K562 (cell line): ENCODE data around the gene GNG7. TPM values are rescaled to one million over a fixed set of nuclear protein-coding genes. Genes with fewer than 3 reads are reported as not detected.

Experiments used
- CTBP1 ChIP-seq: fragments of 450-650 bp; IDR thresholded peaks from 2 replicates; pipeline ENCODE4 v1.6.1; 2016; ENCODE audit warnings: borderline replicate concordance
- SIN3B ChIP-seq: fragments of 450-650 bp; IDR thresholded peaks from 2 replicates; pipeline ENCODE4 v1.6.1; 2017; ENCODE audit warnings: low read depth, mild to moderate bottlenecking, moderate library complexity
- polyA plus RNA-seq, 8 experiments: library from polyadenylated mRNA; depleted of rRNA in 4 of 8; stranded (reverse) in 5 of 8; unstranded in 3 of 8; fragments of >200 nt; fragmentation: Nextera tagmentation in 2 of 8; fragmentation: Illumina TruSeq in 1 of 8; extraction: Ambion mirVana in 2 of 8; extraction: Trizol in 1 of 8; gene quantifications; 2 replicates each; pipeline versions ENCODE4 v1.2.1 to v1.2.3, GENCODE V29; 2011 to 2014; ENCODE audit warnings: inconsistent platforms in 1 of 8, missing spikeins in 1 of 8
- total RNA-seq, 7 experiments: library from RNA; depleted of rRNA in 6 of 7; stranded (reverse); fragments of >200 nt in 6 of 7; fragmentation: Illumina TruSeq in 2 of 7; extraction: Trizol in 2 of 7; gene quantifications; 2 replicates each; pipeline versions ENCODE4 v1.2.1 to v1.2.3, GENCODE V29; 2011 to 2021; ENCODE audit warnings: low replicate concordance in 1 of 7
- TF ChIP-seq, protein P1 (sequence below): fragments of 450-650 bp; IDR thresholded peaks from 2 replicates; pipeline ENCODE4 v1.6.1; 2016; ENCODE audit warnings: mild to moderate bottlenecking, moderate library complexity
- TF ChIP-seq, protein P2 (sequence below): fragments of 450-650 bp; IDR thresholded peaks from 2 replicates; pipeline ENCODE4 v1.6.1; 2016
- TF ChIP-seq, protein P3 (sequence below): fragments of 200-800 bp; sonication (Bioruptor generic); IDR thresholded peaks from 2 replicates; pipeline ENCODE4 v1.6.1; 2017; ENCODE audit warnings: missing genetic modification characterization, missing compliant biosample characterization
- TF ChIP-seq, protein P4 (sequence below), 2 experiments: fragments of 450-650 bp; IDR thresholded peaks; 2 replicates each; pipeline ENCODE4 v1.6.1; 2016
- TF ChIP-seq, protein P5 (sequence below): fragments of 450-650 bp; IDR thresholded peaks from 2 replicates; pipeline ENCODE4 v1.6.1; 2016; ENCODE audit warnings: missing biosample characterization, missing genetic modification characterization

GNG7 gene
- total and polyA plus RNA-seq, 9 of the 15 experiments (the other 6 are each of a cell fraction or from before 2014, with no cell fraction given): 0.01 to 0.20 (median 0.06) TPM; not detected in 1

DNA sequence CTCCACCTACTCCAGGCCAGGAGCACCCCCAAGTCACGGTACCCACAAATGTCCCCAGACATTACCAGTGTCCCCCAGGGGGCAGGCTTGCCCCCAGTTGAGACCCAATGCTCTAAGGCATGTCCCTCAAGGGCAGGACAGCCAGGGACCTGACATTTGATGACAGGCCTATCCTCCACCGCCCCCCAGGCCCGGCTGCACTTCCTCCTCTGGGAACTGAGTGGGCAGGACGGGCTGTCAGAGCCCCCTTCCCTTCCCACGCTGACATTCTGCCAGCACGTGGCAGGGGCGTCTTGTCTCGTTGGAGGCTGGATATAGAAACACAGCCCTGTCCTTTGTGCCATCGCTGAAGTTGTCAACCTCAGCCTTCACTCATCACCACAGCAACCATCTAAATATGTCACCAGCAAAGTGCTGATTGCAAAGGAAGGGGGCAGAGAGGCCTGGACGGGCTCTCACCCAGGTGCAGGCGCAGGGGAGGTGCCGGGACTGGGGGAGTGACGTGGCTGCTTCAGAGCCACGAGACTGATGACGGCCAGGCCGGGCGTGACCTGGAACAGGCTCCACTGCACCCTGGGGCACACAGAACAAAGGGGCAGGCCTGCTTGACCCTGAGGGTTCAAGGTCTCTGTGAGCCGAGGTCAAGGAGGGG, 38.4 kb downstream of the GNG7 start (continued):
- TF ChIP-seq, protein P1, sequence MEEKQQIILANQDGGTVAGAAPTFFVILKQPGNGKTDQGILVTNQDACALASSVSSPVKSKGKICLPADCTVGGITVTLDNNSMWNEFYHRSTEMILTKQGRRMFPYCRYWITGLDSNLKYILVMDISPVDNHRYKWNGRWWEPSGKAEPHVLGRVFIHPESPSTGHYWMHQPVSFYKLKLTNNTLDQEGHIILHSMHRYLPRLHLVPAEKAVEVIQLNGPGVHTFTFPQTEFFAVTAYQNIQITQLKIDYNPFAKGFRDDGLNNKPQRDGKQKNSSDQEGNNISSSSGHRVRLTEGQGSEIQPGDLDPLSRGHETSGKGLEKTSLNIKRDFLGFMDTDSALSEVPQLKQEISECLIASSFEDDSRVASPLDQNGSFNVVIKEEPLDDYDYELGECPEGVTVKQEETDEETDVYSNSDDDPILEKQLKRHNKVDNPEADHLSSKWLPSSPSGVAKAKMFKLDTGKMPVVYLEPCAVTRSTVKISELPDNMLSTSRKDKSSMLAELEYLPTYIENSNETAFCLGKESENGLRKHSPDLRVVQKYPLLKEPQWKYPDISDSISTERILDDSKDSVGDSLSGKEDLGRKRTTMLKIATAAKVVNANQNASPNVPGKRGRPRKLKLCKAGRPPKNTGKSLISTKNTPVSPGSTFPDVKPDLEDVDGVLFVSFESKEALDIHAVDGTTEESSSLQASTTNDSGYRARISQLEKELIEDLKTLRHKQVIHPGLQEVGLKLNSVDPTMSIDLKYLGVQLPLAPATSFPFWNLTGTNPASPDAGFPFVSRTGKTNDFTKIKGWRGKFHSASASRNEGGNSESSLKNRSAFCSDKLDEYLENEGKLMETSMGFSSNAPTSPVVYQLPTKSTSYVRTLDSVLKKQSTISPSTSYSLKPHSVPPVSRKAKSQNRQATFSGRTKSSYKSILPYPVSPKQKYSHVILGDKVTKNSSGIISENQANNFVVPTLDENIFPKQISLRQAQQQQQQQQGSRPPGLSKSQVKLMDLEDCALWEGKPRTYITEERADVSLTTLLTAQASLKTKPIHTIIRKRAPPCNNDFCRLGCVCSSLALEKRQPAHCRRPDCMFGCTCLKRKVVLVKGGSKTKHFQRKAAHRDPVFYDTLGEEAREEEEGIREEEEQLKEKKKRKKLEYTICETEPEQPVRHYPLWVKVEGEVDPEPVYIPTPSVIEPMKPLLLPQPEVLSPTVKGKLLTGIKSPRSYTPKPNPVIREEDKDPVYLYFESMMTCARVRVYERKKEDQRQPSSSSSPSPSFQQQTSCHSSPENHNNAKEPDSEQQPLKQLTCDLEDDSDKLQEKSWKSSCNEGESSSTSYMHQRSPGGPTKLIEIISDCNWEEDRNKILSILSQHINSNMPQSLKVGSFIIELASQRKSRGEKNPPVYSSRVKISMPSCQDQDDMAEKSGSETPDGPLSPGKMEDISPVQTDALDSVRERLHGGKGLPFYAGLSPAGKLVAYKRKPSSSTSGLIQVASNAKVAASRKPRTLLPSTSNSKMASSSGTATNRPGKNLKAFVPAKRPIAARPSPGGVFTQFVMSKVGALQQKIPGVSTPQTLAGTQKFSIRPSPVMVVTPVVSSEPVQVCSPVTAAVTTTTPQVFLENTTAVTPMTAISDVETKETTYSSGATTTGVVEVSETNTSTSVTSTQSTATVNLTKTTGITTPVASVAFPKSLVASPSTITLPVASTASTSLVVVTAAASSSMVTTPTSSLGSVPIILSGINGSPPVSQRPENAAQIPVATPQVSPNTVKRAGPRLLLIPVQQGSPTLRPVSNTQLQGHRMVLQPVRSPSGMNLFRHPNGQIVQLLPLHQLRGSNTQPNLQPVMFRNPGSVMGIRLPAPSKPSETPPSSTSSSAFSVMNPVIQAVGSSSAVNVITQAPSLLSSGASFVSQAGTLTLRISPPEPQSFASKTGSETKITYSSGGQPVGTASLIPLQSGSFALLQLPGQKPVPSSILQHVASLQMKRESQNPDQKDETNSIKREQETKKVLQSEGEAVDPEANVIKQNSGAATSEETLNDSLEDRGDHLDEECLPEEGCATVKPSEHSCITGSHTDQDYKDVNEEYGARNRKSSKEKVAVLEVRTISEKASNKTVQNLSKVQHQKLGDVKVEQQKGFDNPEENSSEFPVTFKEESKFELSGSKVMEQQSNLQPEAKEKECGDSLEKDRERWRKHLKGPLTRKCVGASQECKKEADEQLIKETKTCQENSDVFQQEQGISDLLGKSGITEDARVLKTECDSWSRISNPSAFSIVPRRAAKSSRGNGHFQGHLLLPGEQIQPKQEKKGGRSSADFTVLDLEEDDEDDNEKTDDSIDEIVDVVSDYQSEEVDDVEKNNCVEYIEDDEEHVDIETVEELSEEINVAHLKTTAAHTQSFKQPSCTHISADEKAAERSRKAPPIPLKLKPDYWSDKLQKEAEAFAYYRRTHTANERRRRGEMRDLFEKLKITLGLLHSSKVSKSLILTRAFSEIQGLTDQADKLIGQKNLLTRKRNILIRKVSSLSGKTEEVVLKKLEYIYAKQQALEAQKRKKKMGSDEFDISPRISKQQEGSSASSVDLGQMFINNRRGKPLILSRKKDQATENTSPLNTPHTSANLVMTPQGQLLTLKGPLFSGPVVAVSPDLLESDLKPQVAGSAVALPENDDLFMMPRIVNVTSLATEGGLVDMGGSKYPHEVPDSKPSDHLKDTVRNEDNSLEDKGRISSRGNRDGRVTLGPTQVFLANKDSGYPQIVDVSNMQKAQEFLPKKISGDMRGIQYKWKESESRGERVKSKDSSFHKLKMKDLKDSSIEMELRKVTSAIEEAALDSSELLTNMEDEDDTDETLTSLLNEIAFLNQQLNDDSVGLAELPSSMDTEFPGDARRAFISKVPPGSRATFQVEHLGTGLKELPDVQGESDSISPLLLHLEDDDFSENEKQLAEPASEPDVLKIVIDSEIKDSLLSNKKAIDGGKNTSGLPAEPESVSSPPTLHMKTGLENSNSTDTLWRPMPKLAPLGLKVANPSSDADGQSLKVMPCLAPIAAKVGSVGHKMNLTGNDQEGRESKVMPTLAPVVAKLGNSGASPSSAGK: peak; percentile 21; the same call in 1 of the 2 replicates
- TF ChIP-seq, protein P2, sequence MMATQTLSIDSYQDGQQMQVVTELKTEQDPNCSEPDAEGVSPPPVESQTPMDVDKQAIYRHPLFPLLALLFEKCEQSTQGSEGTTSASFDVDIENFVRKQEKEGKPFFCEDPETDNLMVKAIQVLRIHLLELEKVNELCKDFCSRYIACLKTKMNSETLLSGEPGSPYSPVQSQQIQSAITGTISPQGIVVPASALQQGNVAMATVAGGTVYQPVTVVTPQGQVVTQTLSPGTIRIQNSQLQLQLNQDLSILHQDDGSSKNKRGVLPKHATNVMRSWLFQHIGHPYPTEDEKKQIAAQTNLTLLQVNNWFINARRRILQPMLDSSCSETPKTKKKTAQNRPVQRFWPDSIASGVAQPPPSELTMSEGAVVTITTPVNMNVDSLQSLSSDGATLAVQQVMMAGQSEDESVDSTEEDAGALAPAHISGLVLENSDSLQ: peak; percentile 65
- peak; percentile 23; the same call in 1 of the 2 replicates for TF ChIP-seq CTBP1
- TF ChIP-seq SIN3B: no peak
- TF ChIP-seq, protein P3, sequence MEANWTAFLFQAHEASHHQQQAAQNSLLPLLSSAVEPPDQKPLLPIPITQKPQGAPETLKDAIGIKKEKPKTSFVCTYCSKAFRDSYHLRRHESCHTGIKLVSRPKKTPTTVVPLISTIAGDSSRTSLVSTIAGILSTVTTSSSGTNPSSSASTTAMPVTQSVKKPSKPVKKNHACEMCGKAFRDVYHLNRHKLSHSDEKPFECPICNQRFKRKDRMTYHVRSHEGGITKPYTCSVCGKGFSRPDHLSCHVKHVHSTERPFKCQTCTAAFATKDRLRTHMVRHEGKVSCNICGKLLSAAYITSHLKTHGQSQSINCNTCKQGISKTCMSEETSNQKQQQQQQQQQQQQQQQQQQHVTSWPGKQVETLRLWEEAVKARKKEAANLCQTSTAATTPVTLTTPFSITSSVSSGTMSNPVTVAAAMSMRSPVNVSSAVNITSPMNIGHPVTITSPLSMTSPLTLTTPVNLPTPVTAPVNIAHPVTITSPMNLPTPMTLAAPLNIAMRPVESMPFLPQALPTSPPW (CRISPR knock-in tag): peak; percentile 18; the same call in 1 of the 2 replicates
- TF ChIP-seq, protein P4, sequence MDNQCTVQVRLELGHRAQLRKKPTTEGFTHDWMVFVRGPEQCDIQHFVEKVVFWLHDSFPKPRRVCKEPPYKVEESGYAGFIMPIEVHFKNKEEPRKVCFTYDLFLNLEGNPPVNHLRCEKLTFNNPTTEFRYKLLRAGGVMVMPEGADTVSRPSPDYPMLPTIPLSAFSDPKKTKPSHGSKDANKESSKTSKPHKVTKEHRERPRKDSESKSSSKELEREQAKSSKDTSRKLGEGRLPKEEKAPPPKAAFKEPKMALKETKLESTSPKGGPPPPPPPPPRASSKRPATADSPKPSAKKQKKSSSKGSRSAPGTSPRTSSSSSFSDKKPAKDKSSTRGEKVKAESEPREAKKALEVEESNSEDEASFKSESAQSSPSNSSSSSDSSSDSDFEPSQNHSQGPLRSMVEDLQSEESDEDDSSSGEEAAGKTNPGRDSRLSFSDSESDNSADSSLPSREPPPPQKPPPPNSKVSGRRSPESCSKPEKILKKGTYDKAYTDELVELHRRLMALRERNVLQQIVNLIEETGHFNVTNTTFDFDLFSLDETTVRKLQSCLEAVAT (IDR thresholded peaks at IDR 0.05): no peak
- TF ChIP-seq, protein P5, sequence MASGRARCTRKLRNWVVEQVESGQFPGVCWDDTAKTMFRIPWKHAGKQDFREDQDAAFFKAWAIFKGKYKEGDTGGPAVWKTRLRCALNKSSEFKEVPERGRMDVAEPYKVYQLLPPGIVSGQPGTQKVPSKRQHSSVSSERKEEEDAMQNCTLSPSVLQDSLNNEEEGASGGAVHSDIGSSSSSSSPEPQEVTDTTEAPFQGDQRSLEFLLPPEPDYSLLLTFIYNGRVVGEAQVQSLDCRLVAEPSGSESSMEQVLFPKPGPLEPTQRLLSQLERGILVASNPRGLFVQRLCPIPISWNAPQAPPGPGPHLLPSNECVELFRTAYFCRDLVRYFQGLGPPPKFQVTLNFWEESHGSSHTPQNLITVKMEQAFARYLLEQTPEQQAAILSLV: no peak
